ENCODE measurements around the gene STH.

- TF ChIP-seq, protein P1, sequence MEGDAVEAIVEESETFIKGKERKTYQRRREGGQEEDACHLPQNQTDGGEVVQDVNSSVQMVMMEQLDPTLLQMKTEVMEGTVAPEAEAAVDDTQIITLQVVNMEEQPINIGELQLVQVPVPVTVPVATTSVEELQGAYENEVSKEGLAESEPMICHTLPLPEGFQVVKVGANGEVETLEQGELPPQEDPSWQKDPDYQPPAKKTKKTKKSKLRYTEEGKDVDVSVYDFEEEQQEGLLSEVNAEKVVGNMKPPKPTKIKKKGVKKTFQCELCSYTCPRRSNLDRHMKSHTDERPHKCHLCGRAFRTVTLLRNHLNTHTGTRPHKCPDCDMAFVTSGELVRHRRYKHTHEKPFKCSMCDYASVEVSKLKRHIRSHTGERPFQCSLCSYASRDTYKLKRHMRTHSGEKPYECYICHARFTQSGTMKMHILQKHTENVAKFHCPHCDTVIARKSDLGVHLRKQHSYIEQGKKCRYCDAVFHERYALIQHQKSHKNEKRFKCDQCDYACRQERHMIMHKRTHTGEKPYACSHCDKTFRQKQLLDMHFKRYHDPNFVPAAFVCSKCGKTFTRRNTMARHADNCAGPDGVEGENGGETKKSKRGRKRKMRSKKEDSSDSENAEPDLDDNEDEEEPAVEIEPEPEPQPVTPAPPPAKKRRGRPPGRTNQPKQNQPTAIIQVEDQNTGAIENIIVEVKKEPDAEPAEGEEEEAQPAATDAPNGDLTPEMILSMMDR (IDR thresholded peaks at IDR 0.05), result peak; percentile 95 to 98 (median 96)
- no peak for TF ChIP-seq POLR2A (IDR thresholded peaks at IDR 0.05)
Observed at GRCh38 chr17:46002311-46002972, 3.4 kb downstream of the STH start.

Measured in testis (tissue), 2 donors.